ENCODE data around the gene SLC7A1. TPM values are rescaled to one million over a fixed set of nuclear protein-coding genes. Genes with fewer than 3 reads are reported as not detected.
A peak's percentile ranks its signal among the peaks of the same experiment; 100 is the strongest.

SLC7A1 gene
- total RNA-seq, 2 donors from 2014 or later = 19.1 to 35.3 TPM

DNA sequence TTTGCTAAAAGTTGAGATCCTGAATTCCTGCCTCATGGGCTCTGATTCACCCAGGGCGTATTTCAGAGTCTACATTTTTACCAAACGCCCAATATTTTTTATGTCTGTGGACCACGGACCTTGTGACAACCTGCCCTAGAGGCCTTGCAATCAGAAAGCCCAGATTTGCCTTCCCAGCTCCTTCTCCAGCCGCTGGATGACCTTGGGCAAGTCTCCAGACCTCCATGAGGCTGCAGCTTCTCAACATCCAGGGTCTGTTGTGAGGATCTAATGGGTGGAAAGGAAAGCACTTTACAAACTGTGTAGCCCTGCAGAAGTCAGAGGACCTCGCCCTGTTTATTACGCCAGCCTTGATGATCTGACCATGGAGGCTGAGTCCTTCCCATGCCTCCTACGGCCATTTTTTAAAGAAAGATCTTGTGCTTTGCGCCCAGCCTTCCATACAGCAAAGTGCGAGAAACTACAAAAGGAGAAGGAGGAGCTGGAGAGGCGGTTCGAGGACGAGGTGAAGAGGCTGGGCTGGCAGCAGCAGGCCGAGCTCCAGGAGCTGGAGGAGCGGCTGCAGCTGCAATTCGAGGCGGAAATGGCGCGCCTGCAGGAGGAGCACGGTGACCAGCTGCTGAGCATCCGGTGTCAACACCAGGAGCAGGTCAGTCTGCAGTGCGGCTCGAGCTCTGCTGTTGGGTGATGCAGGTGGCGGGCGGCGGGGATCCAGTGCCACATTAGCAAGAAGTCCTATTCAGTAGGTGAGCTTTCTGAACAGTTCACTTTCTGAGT, 115.6 kb downstream of the SLC7A1 start:
- intact Hi-C loops (cut with DNase I) = no loop called here
- Histone ChIP-seq H3K9me3 (no peaks in the 10 kb centered on the region), H3K27me3 (replicated peaks; ENCODE audit: insufficient read depth) (no peaks in the 10 kb centered on the region), H3K36me3 (no peaks in the 10 kb centered on the region), H3K27ac (no peak overlapping the region), H3K4me3 (no peak overlapping the region), H3K4me1 (replicated peaks) (no peaks in the 10 kb centered on the region)
- WGBS = 90% methylated on average over 25 of the region's 25 CpGs
- no peak for DNase-seq (ENCODE audit: low spot score)
- TF ChIP-seq, protein P1, sequence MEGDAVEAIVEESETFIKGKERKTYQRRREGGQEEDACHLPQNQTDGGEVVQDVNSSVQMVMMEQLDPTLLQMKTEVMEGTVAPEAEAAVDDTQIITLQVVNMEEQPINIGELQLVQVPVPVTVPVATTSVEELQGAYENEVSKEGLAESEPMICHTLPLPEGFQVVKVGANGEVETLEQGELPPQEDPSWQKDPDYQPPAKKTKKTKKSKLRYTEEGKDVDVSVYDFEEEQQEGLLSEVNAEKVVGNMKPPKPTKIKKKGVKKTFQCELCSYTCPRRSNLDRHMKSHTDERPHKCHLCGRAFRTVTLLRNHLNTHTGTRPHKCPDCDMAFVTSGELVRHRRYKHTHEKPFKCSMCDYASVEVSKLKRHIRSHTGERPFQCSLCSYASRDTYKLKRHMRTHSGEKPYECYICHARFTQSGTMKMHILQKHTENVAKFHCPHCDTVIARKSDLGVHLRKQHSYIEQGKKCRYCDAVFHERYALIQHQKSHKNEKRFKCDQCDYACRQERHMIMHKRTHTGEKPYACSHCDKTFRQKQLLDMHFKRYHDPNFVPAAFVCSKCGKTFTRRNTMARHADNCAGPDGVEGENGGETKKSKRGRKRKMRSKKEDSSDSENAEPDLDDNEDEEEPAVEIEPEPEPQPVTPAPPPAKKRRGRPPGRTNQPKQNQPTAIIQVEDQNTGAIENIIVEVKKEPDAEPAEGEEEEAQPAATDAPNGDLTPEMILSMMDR (IDR thresholded peaks at IDR 0.05) = no peak
- no peak for TF ChIP-seq POLR2AphosphoS5 (IDR thresholded peaks at IDR 0.05)
- no peak for TF ChIP-seq POLR2A (IDR thresholded peaks at IDR 0.05)

DNA sequence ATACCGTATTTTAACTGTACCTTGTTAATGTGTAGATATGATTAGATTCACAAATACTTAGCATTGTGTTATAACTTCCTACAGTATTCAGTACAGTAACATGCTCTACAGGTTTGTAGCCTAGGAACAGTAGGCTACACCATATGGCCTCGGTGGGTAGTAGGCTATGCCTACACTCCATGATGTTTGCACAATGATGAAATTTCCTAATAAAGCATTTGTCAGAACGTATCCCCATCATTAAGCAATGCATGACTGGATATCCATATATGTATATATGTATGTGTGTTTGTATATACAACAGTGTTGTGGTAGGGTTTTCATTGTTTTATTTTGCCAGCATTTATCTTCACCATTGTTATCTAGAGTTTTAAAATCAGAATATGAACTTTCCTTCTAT, 119.4 kb downstream of the SLC7A1 start:
- 68% methylated on average over 3 of the region's 3 CpGs for WGBS
- TF ChIP-seq POLR2A (IDR thresholded peaks at IDR 0.05) = no peak
- TF ChIP-seq, protein P1 (IDR thresholded peaks at IDR 0.05) = no peak
- no peak for TF ChIP-seq POLR2AphosphoS5 (IDR thresholded peaks at IDR 0.05)
- Histone ChIP-seq H3K4me3 (no peak overlapping the region), H3K36me3 (no peaks in the 10 kb centered on the region), H3K9me3 (no peaks in the 10 kb centered on the region), H3K27me3 (replicated peaks; ENCODE audit: insufficient read depth) (no peaks in the 10 kb centered on the region), H3K4me1 (replicated peaks) (no peaks in the 10 kb centered on the region), H3K27ac (no peak overlapping the region)
- intact Hi-C loops (cut with DNase I) = no loop called here
- DNase-seq (ENCODE audit: low spot score) = no peak

DNA sequence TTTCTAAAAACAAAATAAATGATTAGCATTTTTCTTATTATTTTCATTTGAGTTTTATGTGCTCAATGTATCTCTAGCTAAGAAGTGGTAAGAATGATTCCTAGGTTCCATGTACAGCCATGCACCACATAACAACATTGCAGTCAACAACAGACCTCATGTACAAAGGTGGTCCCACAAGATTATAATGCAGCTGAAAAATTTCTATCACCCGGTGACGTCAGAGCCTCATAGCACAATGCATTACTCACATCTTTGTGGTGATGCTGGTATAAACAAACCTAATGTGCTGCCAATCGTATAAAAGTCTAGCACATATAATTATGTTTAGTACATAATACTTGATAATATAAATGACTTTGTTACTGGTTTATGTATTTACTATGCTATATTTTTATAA, 120.5 kb downstream of the SLC7A1 start:
- H3K27ac ChIP-seq = no peak overlapping the region
- H3K36me3 ChIP-seq = no peaks in the 10 kb centered on the region
- intact Hi-C loops (cut with DNase I) = no loop called here
- H3K27me3 ChIP-seq (replicated peaks; ENCODE audit: insufficient read depth) = no peaks in the 10 kb centered on the region
- WGBS = 82% methylated on average over 3 of the region's 3 CpGs
- H3K9me3 ChIP-seq = no peaks in the 10 kb centered on the region
- no peak for TF ChIP-seq POLR2A (IDR thresholded peaks at IDR 0.05)
- TF ChIP-seq, protein P1 (IDR thresholded peaks at IDR 0.05) = no peak
- no peak for TF ChIP-seq POLR2AphosphoS5 (IDR thresholded peaks at IDR 0.05)
- H3K4me1 ChIP-seq (replicated peaks) = no peaks in the 10 kb centered on the region
- H3K4me3 ChIP-seq = no peak overlapping the region
- no peak for DNase-seq (ENCODE audit: low spot score)

DNA sequence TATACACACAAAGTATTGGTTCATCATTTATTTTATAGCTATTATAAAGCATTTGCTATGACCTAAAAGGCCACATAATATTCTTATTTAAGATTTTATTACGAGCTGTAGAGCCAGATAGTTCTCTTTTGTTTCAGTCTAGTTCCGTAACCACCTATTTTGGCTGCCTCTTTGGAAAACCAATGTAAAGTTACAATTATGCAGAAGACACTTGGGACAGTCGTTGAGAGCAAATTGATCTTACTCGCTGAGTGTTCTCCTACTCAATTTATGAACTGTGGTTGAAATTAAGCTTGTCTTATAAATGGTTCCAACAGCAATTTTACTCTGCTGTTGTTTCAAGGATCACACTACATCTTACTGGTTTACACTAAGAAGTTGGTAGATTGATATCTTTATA, 122.3 kb downstream of the SLC7A1 start:
- H3K4me3 ChIP-seq = no peak overlapping the region
- DNase-seq (ENCODE audit: low spot score) = no peak
- no peaks in the 10 kb centered on the region for H3K27me3 ChIP-seq (replicated peaks; ENCODE audit: insufficient read depth)
- H3K27ac ChIP-seq = no peak overlapping the region
- intact Hi-C loops (cut with DNase I) = no loop called here
- no peak for TF ChIP-seq POLR2A (IDR thresholded peaks at IDR 0.05)
- no peak for TF ChIP-seq POLR2AphosphoS5 (IDR thresholded peaks at IDR 0.05)
- TF ChIP-seq, protein P1 (IDR thresholded peaks at IDR 0.05) = no peak
- no peaks in the 10 kb centered on the region for H3K36me3 ChIP-seq
- no peaks in the 10 kb centered on the region for H3K9me3 ChIP-seq
- WGBS = 70% methylated on average over 4 of the region's 4 CpGs
- no peaks in the 10 kb centered on the region for H3K4me1 ChIP-seq (replicated peaks)

DNA sequence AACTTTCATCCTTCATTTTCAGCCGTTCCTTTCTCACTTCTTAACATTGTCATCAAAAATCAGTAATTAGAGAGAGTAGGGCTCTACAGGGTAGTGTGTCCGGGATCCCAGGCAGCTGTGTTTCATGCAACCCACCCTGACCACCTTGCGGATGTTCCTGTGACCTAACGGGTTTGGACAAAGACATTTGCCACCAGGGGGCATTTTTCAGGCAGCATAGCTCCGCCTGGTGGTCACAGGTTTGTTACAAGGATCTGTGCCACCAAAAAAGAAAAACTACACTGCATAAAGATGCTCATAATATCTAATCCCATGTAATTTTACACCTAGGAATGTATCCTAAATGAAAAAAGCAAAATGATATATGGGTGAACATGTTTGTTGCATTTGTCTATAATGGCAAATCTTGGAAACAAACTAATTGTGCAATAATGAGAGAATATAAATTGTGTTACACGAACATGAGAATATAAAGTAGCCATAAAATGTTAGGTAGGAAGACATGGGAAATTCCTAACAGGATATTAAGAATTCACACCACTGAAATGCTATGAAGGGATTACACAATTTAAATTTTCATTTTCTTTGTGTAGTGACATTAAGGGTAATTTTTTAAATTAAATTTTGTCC, 123.0 kb downstream of the SLC7A1 start:
- peak; percentile 22 for DNase-seq (ENCODE audit: low spot score)
- H3K36me3 ChIP-seq = no peaks in the 10 kb centered on the region
- intact Hi-C loops (cut with DNase I) = no loop called here
- H3K27ac ChIP-seq = no peak overlapping the region
- WGBS = 41% methylated on average over 6 of the region's 6 CpGs
- no peaks in the 10 kb centered on the region for H3K9me3 ChIP-seq
- H3K4me1 ChIP-seq (replicated peaks) = no peaks in the 10 kb centered on the region
- H3K4me3 ChIP-seq = no peak overlapping the region
- H3K27me3 ChIP-seq (replicated peaks; ENCODE audit: insufficient read depth) = no peaks in the 10 kb centered on the region
- TF ChIP-seq POLR2AphosphoS5 (IDR thresholded peaks at IDR 0.05) = no peak
- TF ChIP-seq, protein P1 (IDR thresholded peaks at IDR 0.05) = peak; percentile 16 to 70 (median 66)
